NT2/D1 (cell line): ENCODE measurements around the gene FBXL16.

Experiments
- SUZ12 ChIP-seq: IDR thresholded peaks from 2 replicates; pipeline ENCODE4 v1.6.1; 2011; ENCODE audit not compliant: insufficient read length, insufficient read depth; ENCODE audit errors: extremely low read depth
- YY1 ChIP-seq: IDR thresholded peaks from 2 replicates; pipeline ENCODE4 v1.6.1; 2011; ENCODE audit not compliant: insufficient read length, insufficient read depth
- ZNF274 ChIP-seq: IDR thresholded peaks from 2 replicates; pipeline ENCODE4 v1.6.1; 2011; ENCODE audit warnings: mild to moderate bottlenecking, low read depth, low read length

GRCh38 chr16:749010-749409 lies 43.4 kb upstream of the FBXL16 start:
- TF ChIP-seq ZNF274 (no peak), SUZ12 (no peak), YY1 (no peak)
